ENCODE results near the gene LEF1.

DNA sequence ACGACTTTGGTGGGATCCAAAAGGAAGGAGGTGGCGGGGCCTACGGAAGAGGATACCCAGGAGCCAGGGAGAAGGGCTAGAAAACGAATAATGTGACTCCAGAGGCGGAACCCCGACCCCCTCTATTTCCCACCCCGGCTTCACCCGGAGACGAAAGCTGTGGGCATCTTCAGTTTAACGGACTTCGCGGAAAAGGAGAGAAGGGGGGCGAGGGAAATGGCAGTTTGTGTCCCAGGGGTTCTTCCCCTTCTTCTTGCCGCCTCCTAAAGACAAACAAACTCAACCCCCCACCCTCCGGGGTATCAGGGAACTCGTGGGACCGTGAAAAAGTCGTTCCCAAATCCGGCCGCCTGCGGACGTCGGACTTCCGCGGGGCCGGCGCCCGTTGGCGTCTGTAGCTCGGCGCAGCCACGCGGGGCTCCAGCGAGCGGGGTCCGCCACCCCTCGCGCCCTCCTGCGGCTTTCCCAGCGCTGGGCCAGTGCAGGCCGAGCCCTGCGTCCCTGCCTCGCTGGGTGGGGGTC, 3.6 kb upstream of the LEF1 start:
- TF ChIP-seq, protein P1, sequence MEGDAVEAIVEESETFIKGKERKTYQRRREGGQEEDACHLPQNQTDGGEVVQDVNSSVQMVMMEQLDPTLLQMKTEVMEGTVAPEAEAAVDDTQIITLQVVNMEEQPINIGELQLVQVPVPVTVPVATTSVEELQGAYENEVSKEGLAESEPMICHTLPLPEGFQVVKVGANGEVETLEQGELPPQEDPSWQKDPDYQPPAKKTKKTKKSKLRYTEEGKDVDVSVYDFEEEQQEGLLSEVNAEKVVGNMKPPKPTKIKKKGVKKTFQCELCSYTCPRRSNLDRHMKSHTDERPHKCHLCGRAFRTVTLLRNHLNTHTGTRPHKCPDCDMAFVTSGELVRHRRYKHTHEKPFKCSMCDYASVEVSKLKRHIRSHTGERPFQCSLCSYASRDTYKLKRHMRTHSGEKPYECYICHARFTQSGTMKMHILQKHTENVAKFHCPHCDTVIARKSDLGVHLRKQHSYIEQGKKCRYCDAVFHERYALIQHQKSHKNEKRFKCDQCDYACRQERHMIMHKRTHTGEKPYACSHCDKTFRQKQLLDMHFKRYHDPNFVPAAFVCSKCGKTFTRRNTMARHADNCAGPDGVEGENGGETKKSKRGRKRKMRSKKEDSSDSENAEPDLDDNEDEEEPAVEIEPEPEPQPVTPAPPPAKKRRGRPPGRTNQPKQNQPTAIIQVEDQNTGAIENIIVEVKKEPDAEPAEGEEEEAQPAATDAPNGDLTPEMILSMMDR (optimal IDR thresholded peaks at IDR 0.05 in 1 of 3, IDR thresholded peaks at IDR 0.05 in 1 of 3, conservative IDR thresholded peaks at IDR 0.05 in 1 of 3; ENCODE audit: extremely low read depth in 1 of 3, insufficient read depth in 2 of 3, low read length in 3 of 3): peak in 1 of 3 experiments; percentile 6
- no peak for TF ChIP-seq EZH2 (IDR thresholded peaks at IDR 0.05; ENCODE audit: low read length)
